Smooth muscle cell (in vitro differentiated cells): ENCODE data around the gene F13A1. TPM values are rescaled to one million over a fixed set of nuclear protein-coding genes. Genes with fewer than 3 reads are reported as not detected.

Experiments used
- DNase-seq: peaks from one replicate; lab custom pipeline; 2025; ENCODE audit not compliant: unreplicated experiment; lab: John Stamatoyannopoulos, UW
- H2AFZ ChIP-seq: fragments of 200-600 bp; sonication (generic); 2 replicates; pipeline ENCODE4 v1.6.0; 2016; ENCODE audit warnings: antibody characterized with exemption, low read depth, mild to moderate bottlenecking
- H3F3A ChIP-seq: fragments of 200-600 bp; sonication (generic); 2 replicates; pipeline ENCODE4 v1.6.0; 2017; ENCODE audit warnings: antibody characterized with exemption, low read depth
- H3K27ac ChIP-seq: fragments of 200-600 bp; sonication (generic); 2 replicates; pipeline ENCODE4 v1.5.1; 2016; ENCODE audit warnings: low read depth, mild to moderate bottlenecking
- H3K27me3 ChIP-seq: fragments of 200-600 bp; sonication (generic); 2 replicates; pipeline ENCODE4 v1.6.1; 2016; ENCODE audit warnings: low read depth, mild to moderate bottlenecking
- H3K36me3 ChIP-seq: fragments of 200-600 bp; sonication (generic); 2 replicates; pipeline ENCODE4 v1.5.1; 2016; ENCODE audit warnings: low read depth
- H3K4me1 ChIP-seq: fragments of 200-600 bp; sonication (generic); 2 replicates; pipeline ENCODE4 v1.5.1; 2016; ENCODE audit warnings: low read depth
- H3K4me2 ChIP-seq: fragments of 200-600 bp; sonication (generic); 2 replicates; pipeline ENCODE4 v1.6.0; 2016; ENCODE audit warnings: mild to moderate bottlenecking
- H3K4me3 ChIP-seq: fragments of 200-600 bp; sonication (generic); 2 replicates; pipeline ENCODE4 v1.5.1; 2016; ENCODE audit warnings: mild to moderate bottlenecking
- H3K79me2 ChIP-seq: fragments of 200-600 bp; sonication (generic); 2 replicates; pipeline ENCODE4 v1.6.0; 2016; ENCODE audit warnings: low read depth, mild to moderate bottlenecking
- H3K9ac ChIP-seq: fragments of 200-600 bp; sonication (generic); 2 replicates; pipeline ENCODE4 v1.6.0; 2016; ENCODE audit warnings: low read depth
- H3K9me3 ChIP-seq: fragments of 200-600 bp; sonication (generic); replicated peaks from 2 replicates; pipeline ENCODE4 v1.5.1; 2016; ENCODE audit warnings: low read depth
- H4K20me1 ChIP-seq: fragments of 200-600 bp; sonication (generic); 2 replicates; pipeline ENCODE4 v1.6.0; 2016; ENCODE audit warnings: low read depth
- WGBS: methylation state at CpG from one replicate; pipeline ENCODE4 v1.1.7; 2016; ENCODE audit warnings: low lambda C conversion rate; 5-methylcytosine and 5-hydroxymethylcytosine counted together
- polyA plus RNA-seq: library from polyadenylated mRNA; unstranded; fragments of >200 nt; fragmentation: Nextera tagmentation; extraction: Ambion mirVana; gene quantifications from 2 replicates; pipeline ENCODE4 v1.2.1, GENCODE V29; 2016
- total RNA-seq: library from RNA; depleted of rRNA; stranded (reverse); fragments of >200 nt; gene quantifications from 2 replicates; pipeline ENCODE4 v1.2.3, GENCODE V29; 2014
- TF ChIP-seq, protein P1 (sequence below): fragments of 200-600 bp; sonication (generic); IDR thresholded peaks from 2 replicates; pipeline ENCODE4 v1.5.1; 2017; ENCODE audit warnings: borderline replicate concordance, mild to moderate bottlenecking, antibody characterized with exemption; ENCODE audit not compliant: insufficient read depth, poor library complexity, severe bottlenecking

The F13A1 gene
- total and polyA plus RNA-seq, 2 experiments from 2014 or later = 0.22 TPM; not detected in 1

DNA sequence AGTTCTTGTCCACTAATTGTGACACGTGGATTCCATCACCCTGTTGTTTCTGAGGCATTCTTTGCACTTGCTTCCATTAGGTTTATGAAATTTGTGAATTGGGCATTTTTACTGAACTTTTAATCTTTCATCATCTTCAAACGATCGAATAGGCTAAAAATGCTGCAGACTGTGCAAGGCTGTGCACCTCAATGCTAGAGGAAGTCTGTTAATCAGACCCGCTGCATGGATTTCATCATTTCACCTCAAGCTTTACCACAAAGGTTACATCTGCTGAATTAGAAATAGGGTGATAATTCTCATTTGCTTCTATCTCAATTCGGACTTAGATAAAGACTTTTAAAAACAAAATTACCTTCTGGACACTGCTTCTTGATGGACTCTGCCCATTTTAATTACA is 27.8 kb upstream of the F13A1 start:
- TF ChIP-seq, protein P1, sequence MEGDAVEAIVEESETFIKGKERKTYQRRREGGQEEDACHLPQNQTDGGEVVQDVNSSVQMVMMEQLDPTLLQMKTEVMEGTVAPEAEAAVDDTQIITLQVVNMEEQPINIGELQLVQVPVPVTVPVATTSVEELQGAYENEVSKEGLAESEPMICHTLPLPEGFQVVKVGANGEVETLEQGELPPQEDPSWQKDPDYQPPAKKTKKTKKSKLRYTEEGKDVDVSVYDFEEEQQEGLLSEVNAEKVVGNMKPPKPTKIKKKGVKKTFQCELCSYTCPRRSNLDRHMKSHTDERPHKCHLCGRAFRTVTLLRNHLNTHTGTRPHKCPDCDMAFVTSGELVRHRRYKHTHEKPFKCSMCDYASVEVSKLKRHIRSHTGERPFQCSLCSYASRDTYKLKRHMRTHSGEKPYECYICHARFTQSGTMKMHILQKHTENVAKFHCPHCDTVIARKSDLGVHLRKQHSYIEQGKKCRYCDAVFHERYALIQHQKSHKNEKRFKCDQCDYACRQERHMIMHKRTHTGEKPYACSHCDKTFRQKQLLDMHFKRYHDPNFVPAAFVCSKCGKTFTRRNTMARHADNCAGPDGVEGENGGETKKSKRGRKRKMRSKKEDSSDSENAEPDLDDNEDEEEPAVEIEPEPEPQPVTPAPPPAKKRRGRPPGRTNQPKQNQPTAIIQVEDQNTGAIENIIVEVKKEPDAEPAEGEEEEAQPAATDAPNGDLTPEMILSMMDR = no peak
- 87% methylated on average over 5 of the region's 5 CpGs for WGBS
- H3K9me3 ChIP-seq = no peaks in the 10 kb centered on the region
- H3K9ac ChIP-seq = no peak overlapping the region
- H3K36me3 ChIP-seq = no peaks in the 10 kb centered on the region
- H3K27me3 ChIP-seq = peaks cover 24% of the 10 kb centered on the region
- no peaks in the 10 kb centered on the region for H3K4me1 ChIP-seq
- no peaks in the 10 kb centered on the region for H4K20me1 ChIP-seq
- no peaks in the 10 kb centered on the region for H3F3A ChIP-seq
- no peak overlapping the region for H3K4me2 ChIP-seq
- no peak for DNase-seq
- H3K4me3 ChIP-seq = no peak overlapping the region
- H3K27ac ChIP-seq = no peak overlapping the region
- H3K79me2 ChIP-seq = no peaks in the 10 kb centered on the region
- no peak overlapping the region for H2AFZ ChIP-seq

DNA sequence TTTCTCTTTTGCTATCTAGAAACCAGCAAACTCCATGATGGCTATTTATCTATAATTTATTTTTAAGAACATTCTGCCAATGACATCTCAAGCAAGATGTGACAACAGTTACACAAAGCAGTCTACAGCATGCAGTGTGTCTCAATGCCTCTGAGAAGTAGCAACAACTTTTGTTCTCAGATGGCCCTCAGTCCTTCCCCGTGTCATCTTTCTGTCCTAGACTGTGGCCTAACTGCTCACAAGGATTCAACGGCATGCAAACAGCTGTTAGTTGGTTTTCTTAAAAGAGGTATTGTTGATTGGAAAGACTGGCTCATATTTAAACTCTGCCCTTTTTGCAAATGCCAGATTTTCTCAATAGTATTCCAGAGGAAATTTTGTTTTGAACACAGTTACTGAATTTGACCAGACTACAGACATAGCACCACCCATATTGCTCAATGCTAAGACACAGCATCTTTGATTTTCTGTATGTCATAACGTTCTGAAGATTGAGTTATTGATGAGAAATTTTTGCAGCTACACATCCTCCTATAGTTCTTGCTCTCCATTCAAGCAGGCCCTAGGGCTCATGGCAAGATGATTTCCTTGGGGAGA is 26.1 kb upstream of the F13A1 start:
- H3K79me2 ChIP-seq = no peaks in the 10 kb centered on the region
- H3K27me3 ChIP-seq = peaks cover 25% of the 10 kb centered on the region
- no peaks in the 10 kb centered on the region for H3K4me1 ChIP-seq
- H3K4me3 ChIP-seq = no peak overlapping the region
- H3K4me2 ChIP-seq = no peak overlapping the region
- H4K20me1 ChIP-seq = no peaks in the 10 kb centered on the region
- TF ChIP-seq, protein P1 = no peak
- H3K27ac ChIP-seq = no peak overlapping the region
- H3K9ac ChIP-seq = no peak overlapping the region
- no peaks in the 10 kb centered on the region for H3F3A ChIP-seq
- H3K36me3 ChIP-seq = no peaks in the 10 kb centered on the region
- 77% methylated on average over 3 of the region's 3 CpGs for WGBS
- DNase-seq = no peak
- no peak overlapping the region for H2AFZ ChIP-seq
- H3K9me3 ChIP-seq = no peaks in the 10 kb centered on the region

DNA sequence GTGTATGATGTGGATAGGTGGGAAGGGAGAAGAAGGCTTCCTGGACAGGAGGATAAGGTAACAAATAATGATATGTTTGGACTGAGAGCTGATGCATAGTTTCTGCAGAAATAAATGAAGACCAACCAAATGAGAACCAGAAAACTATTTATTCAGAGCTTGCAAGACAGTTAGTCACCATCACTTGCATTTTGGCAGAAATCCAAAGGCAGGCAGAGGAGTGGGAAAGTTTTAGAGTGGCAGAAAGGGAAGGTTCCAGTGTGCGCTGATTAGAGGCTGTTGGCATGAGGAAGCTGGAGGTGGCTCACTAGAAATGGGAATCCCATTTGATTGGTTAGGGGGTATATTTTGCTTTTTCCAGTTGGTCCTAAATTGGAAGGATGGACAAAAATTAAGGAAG is 13.0 kb upstream of the F13A1 start:
- no peak overlapping the region for H3K4me3 ChIP-seq
- WGBS = 33% methylated on average over 1 of the region's 1 CpG
- TF ChIP-seq, protein P1 = no peak
- H3F3A ChIP-seq = no peaks in the 10 kb centered on the region
- H4K20me1 ChIP-seq = no peaks in the 10 kb centered on the region
- H3K9ac ChIP-seq = no peak overlapping the region
- peak overlapping the region; percentile 33 for H3K4me2 ChIP-seq
- H3K27me3 ChIP-seq = peaks cover 5% of the 10 kb centered on the region
- H2AFZ ChIP-seq = no peak overlapping the region
- no peaks in the 10 kb centered on the region for H3K4me1 ChIP-seq
- H3K36me3 ChIP-seq = no peaks in the 10 kb centered on the region
- no peak for DNase-seq
- no peaks in the 10 kb centered on the region for H3K79me2 ChIP-seq
- H3K9me3 ChIP-seq = no peaks in the 10 kb centered on the region
- H3K27ac ChIP-seq = no peak overlapping the region

DNA sequence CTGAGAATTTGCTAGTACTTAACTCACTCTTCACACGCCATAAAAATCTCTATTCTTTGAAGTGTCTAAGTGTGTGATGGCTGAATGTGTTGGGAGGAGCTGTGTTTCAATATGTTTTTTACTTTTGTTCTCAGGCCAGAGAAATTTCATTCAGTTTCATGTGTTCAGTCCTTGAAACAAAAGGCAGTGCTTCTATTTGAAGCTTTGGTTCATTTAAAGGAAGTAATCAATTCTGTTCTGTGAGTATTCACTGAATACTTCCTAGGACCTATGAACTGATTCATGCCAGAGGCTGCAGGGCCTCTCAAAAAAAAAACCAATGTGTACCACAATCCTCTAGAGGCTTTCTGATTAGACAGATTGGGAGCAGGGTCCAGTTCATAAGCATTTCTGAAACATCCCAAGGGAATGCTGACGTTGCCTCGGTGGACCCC is 12.4 kb upstream of the F13A1 start:
- H3K27ac ChIP-seq = no peak overlapping the region
- H3K4me2 ChIP-seq = peak overlapping the region; percentile 33
- H3K4me3 ChIP-seq = no peak overlapping the region
- H3K9ac ChIP-seq = no peak overlapping the region
- no peak overlapping the region for H2AFZ ChIP-seq
- H4K20me1 ChIP-seq = no peaks in the 10 kb centered on the region
- H3K27me3 ChIP-seq = peaks cover 3% of the 10 kb centered on the region
- no peaks in the 10 kb centered on the region for H3K4me1 ChIP-seq
- TF ChIP-seq, protein P1 = no peak
- H3K36me3 ChIP-seq = no peaks in the 10 kb centered on the region
- 66% methylated on average over 3 of the region's 3 CpGs for WGBS
- H3K79me2 ChIP-seq = no peaks in the 10 kb centered on the region
- no peak for DNase-seq
- no peaks in the 10 kb centered on the region for H3F3A ChIP-seq
- no peaks in the 10 kb centered on the region for H3K9me3 ChIP-seq
